Measurements from ENCODE around the gene EBF4. TPM values are rescaled to one million over a fixed set of nuclear protein-coding genes. Genes with fewer than 3 reads are reported as not detected.
A peak's percentile ranks its signal among the peaks of the same experiment; 100 is the strongest.

The EBF4 gene
- total and polyA plus RNA-seq, 2 of the 8 experiments (the other 6 are each of a cell fraction or from before 2014, with no cell fraction given): 1.2 to 2.9 TPM

DNA sequence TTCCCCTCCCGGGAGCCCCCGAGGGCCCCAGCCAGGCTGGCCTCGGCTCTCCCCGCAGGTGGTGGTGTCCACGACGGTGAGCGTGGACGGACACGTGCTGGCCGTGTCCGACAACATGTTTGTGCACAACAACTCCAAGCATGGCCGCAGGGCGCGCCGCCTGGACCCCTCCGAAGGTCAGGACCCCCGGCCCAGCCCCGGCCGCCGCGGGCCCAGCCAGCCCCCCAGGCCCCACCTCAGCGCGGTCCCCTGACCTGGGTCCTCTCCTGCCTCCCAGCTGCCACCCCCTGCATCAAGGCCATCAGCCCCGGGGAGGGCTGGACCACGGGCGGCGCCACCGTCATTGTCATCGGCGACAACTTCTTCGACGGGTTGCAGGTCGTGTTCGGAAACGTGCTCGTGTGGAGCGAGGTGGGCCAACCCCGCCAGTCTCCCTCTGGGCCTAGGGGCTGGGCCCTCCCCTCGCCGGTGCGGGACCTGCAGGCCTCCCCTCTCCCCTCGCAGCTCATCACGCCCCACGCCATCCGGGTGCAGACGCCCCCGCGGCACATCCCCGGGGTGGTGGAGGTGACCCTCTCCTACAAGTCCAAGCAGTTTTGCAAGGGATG, 56.9 kb downstream of the EBF4 start (continued):
- TF ChIP-seq, protein P1, sequence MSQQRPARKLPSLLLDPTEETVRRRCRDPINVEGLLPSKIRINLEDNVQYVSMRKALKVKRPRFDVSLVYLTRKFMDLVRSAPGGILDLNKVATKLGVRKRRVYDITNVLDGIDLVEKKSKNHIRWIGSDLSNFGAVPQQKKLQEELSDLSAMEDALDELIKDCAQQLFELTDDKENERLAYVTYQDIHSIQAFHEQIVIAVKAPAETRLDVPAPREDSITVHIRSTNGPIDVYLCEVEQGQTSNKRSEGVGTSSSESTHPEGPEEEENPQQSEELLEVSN (IDR thresholded peaks at IDR 0.05): 0 out of 2 replicates have a peak, but pooled peaks have one; percentile 11
- TF ChIP-seq NRF1 (IDR thresholded peaks at IDR 0.05; ENCODE audit: low read depth, low read length) (no peak), SUZ12 (IDR thresholded peaks at IDR 0.05; ENCODE audit: low read length) (peak; percentile 69), CBX8 (IDR thresholded peaks at IDR 0.05; ENCODE audit: borderline replicate concordance, low read depth, low read length) (no peak), SP1 (IDR thresholded peaks at IDR 0.05; ENCODE audit: low read depth, low read length) (no peak), SIX5 (IDR thresholded peaks at IDR 0.05; ENCODE audit: low read depth, low read length) (no peak), CHD1 (IDR thresholded peaks at IDR 0.05; ENCODE audit: low read depth, low read length) (no peak), JUND (IDR thresholded peaks at IDR 0.05; ENCODE audit: low read length) (no peak), SRF (IDR thresholded peaks at IDR 0.05; ENCODE audit: low read depth, low read length) (no peak), BCL11A (IDR thresholded peaks at IDR 0.05; ENCODE audit: low read depth in 2 of 2, low read length in 2 of 2) (no peak), RFX5 (IDR thresholded peaks at IDR 0.05; ENCODE audit: borderline replicate concordance, low read depth, low read length) (no peak), GABPA (IDR thresholded peaks at IDR 0.05; ENCODE audit: borderline replicate concordance, insufficient read depth, low read length) (no peak), SP2 (IDR thresholded peaks at IDR 0.05; ENCODE audit: low read length) (no peak), JUN (IDR thresholded peaks at IDR 0.05; ENCODE audit: low read depth, low read length) (no peak), POLR2AphosphoS5 (IDR thresholded peaks at IDR 0.05; ENCODE audit: low read depth, low read length) (no peak), TCF12 (IDR thresholded peaks at IDR 0.05; ENCODE audit: low read depth, low read length) (no peak), POLR2A (IDR thresholded peaks at IDR 0.05; ENCODE audit: control extremely low read depth in 1 of 2, low read depth in 2 of 2, low read length in 2 of 2) (no peak), KDM4A (IDR thresholded peaks at IDR 0.05; ENCODE audit: low read depth, low read length, severe bottlenecking) (peak; percentile 24), EZH2 (IDR thresholded peaks at IDR 0.05; ENCODE audit: low read depth, low read length, severe bottlenecking) (no peak), SP4 (IDR thresholded peaks at IDR 0.05; ENCODE audit: low read length) (no peak)
- TF ChIP-seq, protein P2, sequence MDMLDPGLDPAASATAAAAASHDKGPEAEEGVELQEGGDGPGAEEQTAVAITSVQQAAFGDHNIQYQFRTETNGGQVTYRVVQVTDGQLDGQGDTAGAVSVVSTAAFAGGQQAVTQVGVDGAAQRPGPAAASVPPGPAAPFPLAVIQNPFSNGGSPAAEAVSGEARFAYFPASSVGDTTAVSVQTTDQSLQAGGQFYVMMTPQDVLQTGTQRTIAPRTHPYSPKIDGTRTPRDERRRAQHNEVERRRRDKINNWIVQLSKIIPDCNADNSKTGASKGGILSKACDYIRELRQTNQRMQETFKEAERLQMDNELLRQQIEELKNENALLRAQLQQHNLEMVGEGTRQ (IDR thresholded peaks at IDR 0.05; ENCODE audit: low read length): no peak

Measured in H1 (cell line).